KG1 (cell line): ENCODE data around the gene ACCS.

ENCODE experiments used
- DNase-seq: peaks from one replicate; lab custom pipeline; 2025; lab: John Stamatoyannopoulos, UW

Gene ACCS, protein sequence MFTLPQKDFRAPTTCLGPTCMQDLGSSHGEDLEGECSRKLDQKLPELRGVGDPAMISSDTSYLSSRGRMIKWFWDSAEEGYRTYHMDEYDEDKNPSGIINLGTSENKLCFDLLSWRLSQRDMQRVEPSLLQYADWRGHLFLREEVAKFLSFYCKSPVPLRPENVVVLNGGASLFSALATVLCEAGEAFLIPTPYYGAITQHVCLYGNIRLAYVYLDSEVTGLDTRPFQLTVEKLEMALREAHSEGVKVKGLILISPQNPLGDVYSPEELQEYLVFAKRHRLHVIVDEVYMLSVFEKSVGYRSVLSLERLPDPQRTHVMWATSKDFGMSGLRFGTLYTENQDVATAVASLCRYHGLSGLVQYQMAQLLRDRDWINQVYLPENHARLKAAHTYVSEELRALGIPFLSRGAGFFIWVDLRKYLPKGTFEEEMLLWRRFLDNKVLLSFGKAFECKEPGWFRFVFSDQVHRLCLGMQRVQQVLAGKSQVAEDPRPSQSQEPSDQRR

DNA sequence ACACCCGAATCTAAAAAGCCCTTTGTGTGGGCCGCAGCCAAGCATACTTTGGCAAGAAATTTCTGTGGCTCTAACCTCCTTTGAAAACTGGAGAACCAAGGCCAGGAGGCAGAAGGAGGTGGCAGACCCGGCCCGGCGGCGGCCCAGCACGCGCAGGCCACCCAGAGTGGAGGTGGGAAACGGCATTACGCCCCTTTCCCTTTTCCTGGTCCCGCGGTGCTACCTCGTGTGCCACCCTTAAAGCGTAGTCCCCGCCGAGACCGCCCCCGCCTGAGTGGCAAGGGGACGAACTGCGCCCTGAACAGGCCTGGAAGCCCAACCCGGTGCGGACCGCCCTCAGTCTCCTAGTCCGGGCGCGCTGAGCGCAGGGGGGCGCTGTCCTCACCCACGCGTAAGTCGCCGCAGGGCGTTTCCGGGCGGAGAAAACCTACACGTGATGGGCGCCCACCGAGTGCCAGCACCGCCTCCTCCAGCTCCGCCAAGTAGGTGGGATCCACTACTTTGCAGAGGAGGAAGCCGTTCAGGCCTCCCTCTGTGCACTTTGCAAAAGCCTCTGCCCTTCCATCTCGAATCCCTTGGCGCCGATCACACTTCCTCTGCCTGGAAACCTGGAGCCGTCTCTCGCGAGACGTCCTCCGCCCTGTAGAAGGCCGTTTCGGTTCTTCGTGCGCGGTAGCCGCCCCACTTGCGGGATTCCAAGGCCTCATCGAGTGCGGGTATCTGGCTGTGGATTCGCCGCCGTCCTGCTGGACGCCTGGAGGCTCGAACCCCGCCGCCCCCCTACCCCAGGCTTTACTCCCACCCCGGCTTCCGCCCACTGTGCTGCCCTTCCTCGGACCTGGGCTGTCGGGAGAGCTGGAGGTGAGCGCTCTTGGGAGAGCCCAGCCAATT, at the start of gene ACCS:
TSS of gene ACCS (plus strand) at position 430 of the 891 bp plus-strand sequence. CDS start 1,358 bp downstream, outside the sequence.
- peak; percentile 59 for DNase-seq

DNA sequence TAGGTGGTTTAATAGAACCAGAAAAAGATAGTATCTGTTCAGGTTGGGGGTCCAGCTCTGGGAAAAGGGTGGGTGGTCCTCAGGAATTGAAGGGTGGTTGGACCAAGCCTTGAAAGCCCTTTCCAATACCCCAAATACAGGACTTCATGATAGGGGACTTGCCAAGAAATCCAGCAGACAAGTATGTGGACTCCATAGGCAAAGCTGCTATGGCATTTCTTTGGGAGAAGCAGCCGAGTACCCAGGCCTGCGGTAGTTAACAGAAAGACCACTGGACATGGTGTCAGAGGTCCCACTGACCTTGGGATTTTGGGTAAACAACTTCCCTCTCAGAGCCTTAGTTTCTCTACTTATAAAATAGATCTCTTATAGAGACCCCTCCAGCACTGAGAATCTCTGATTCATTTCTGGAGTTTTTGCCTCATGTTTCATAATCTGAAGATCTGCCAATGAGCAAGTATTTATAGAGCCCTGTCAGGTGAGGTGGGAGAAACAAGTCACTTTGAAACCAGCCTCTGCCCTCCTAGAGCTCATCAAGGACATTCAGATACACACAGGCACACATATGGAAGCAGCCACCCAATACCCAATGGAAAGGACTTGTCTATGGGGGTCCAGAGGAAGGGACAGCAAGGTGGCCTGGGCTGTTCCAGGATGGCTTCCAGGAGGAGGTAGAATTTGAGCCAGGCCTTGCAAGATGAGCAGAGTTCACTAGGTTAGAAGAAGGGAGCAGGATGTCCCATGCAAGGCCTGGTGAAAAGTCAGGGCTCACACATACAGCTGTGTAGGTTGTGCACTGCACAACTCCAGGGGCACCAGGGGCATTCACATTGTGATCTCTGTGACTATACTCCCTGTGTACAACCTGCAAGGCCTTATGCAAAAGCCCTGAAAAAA, 49.3 kb upstream of the ACCS start:
- DNase-seq: no peak

DNA sequence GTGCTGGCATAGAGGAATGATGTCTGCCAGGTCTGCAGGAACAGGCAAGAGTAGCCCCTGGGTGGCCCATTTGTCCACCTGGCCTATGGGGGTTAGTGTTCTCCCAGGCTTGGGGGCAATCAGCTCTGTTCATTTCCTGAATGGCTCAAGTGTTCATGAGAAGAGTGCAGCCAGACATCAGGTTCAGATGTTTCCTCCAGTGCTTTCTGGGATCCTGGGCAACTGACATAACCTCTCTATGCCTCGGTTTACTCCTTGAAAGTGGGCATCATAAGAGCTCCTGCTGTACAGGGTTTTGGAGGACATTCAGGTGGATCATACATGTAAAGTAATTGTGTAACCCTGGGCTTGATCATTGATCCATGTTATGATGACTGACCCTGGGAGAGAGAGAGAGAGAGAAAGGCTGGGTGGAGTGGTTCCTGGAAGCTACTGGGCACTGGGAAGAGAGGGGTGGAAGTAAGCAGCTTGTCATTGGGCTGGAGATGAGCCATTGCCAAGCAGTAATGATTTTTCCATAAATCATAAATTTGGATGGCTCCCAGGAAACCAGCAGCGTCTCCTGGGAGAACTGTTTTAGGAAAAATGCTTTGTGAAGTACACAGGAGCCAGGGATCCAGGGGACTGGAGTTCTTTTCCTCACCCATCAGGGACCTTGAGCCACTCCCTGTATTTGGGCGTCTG, 48.5 kb upstream of the ACCS start:
- no peak for DNase-seq

DNA sequence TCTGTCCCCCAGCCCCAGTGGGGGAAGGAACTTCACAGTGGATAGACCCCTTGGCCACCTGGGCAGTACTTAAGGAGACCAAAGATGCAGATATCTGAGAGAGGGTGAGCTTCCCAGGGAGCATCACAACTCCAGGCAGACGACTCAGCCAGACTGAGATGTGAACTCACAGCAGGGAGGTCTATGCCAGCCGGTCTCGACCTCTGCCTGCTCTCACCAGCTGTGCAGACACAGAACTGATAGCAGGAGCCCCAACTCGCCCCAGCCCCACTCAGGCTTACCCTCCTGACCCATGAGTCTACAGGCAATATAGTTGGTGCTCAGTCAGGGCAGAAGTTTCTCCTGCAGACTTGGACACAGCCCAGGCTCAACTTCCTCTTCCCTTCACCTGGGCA, 47.9 kb upstream of the ACCS start:
- no peak for DNase-seq

DNA sequence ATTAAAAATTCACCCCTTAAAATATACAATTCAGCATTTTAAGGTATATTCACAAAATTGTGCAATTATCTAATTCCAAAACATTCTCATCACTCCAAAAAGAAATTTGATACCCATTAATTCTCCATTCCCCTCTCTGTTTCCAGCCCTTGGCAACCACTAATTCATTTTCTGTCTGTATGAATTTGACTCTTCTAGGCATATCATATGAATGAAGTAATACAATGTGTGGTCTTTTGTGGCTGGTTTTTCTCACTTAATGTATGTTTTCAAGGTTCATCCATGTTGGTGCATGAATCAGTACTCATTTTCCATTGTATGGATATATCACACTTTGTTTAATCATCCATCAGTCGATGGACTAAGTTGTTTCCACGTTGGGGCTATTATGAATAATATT, 47.2 kb upstream of the ACCS start:
- DNase-seq: no peak

DNA sequence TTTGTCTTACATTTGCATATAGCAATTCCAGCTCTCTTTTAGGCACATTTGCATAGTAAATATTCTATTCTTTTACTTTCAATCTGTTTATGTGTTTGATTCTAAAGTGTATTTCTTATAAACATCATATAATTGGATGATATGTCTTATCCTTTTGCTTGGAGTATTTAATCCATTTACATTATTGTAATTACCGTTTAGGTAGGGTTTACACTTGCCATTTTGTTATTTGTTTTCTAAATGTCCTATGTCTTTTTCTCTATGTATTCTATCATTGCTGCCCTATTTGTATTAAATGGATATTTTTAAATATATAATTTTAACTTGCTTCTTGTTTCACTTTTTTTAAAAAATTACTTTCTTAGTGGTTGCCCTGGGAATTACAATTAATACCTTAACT, 41.1 kb upstream of the ACCS start:
- DNase-seq: no peak

DNA sequence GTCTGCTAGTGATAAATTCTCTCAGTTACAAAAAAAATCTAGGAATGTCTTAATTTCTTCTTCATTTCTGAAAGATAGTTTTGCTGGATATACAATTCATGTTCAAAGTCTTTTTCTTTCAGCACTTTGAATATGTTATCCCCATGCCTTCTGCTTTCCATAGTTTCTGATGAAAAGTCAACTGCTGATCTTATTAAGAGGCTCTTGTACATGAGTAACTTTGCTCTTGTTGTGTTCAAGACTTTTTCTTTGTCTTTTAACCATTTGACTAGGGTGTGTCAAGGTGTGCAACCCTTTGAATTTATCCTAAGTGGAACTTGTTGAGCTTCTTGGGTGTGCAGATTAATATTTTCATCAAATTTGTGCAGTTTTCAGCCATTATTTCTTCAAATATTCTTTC, 40.3 kb upstream of the ACCS start:
- DNase-seq: no peak

DNA sequence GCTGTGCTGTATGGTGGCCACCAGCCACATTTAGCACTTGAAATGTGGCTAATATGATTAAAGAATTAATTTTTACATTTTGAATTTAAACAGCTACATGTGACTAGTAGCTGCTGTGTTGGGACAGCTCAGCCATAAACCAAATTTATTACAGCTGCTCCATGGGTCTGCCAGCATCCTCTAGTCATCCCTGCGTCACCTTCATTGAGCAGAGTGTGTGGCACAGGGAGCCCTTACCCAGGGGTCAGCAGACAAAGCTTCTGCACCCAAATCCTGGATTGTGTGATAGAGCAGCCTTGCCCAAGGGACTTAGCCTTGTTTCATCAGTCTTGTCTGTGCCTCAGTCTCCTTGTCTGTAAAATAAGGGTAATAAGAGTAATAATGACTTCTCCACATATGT, 37.7 kb upstream of the ACCS start:
- DNase-seq: no peak

DNA sequence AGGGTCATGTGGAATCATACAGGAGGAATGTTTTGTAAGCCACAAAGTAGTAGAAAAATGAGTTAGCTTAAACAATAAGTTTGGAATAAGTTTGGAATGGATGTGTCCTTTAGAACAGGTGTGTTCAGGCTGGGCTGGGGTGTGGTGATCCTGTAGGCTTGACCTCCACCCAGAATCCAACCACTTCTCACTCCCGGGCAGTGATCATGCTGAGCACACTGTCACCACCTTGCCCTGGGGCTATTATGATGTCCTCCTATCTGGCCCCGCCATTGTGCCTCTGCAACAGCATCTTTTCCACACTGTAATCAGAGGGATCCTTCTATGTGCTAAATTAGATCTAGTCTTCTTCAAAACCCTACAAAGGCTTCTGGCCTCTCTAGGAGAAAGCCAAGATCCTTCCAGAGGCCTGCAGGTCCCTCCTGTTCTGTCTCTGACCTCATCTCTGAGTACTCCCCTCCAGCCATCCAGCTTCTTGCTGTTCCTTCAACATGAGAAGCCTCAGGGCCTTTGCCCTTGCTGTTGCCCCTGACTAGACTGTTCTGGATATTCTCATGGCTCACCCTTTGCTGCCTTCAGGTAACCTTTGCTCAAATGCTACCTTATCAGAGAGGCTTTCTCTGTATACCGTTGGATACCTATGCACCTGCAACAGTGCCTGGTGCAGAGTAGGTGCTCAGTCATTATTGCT, 37.1 kb upstream of the ACCS start:
- DNase-seq: no peak

DNA sequence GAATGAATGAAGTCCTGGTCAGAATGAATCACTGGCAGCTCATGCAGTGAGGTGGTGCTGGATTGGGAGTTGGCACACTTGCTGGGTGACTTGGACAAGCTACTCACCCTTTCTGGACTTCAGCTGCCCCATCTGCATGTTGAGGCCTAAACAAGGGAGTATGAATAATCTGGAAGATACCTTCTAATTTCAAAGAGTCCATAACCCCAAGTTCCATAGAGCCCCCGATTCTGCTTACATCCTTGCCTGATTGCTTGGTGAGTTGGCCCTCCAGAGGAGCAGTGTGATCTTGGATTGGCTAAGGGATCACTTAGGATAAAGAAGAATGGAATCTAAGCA, 36.6 kb upstream of the ACCS start:
- no peak for DNase-seq

DNA sequence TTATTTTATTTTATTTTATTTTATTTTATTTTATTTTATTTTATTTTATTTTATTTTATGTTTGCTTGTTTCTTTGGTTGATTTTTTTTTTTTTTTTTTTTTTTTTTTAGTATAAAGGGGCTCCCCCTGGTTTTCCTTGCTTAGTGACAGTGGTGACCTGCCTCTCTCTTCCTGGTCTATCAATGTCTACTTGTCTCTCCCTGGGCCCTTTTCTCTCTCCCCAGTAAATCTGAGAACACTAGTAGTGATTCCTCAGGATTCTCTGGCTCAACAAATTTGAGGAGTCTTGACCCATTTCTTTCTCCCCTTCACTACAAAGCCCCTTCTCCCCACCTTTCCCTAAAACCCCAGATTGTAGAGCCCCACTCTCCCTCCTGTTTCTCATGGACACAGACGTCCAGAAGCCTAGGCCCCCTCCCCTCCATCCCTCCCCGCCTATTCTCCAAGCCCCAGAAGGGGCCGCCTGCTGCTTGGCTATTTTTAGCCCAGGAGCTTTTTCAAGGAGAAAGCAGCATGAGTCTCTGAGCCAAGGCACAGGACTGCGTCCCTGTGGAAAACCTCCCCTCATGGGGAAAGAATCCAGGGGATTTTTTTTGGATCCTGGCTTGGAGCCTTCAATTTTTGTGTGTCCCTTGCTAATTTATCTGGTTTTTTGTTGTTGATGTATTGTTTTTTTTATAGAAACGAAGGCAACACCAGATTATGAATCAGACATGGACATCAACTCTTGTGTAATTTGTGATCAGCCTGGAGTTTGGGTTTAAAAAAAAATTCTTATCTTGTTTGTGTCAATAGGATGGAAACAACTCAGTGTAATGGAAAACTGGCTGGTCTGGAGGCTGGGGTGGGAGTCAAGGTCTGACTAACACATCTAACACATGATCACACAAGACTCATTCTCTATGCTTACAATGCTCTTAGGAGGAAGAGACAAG, 35.8 kb upstream of the ACCS start:
- DNase-seq: no peak

DNA sequence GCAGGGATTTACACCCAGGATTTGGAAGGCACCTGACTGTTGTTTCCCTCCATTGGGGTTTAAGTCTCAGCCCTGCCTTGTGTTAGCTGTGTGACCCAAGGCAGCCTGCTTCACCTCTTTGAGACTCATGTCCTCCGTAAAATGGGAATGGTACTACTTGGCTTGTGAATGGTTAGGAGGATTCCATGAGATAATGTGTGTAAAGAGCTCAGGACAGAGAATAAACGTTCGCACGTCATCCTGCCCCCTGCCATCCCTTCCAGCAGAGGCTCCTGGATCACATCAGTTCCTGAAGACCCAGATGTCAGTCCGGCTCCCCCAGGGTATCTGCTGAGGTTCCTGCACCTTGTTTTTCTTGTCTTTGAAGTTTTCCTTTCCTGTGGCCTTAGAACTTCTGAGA, 35.1 kb upstream of the ACCS start:
- no peak for DNase-seq

DNA sequence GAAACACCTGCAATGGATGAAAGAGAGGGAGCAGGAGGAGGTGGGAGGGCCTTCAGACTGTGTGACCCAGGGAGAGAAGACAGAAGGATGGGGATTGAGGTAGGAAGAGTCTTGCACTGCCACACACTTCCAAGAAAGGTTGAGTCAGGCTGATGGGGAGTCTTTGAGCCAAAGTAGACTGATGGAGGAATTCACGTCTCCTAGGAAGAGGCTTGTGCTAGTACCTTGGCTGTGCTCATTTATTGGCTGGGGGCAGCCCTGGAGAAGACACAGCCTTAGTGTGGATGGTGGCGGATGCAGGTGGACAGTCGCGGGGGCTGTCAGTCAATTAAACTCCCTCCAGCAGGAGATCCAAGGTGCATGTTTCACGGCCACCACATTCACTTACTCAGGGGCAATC, 34.5 kb upstream of the ACCS start:
- no peak for DNase-seq

DNA sequence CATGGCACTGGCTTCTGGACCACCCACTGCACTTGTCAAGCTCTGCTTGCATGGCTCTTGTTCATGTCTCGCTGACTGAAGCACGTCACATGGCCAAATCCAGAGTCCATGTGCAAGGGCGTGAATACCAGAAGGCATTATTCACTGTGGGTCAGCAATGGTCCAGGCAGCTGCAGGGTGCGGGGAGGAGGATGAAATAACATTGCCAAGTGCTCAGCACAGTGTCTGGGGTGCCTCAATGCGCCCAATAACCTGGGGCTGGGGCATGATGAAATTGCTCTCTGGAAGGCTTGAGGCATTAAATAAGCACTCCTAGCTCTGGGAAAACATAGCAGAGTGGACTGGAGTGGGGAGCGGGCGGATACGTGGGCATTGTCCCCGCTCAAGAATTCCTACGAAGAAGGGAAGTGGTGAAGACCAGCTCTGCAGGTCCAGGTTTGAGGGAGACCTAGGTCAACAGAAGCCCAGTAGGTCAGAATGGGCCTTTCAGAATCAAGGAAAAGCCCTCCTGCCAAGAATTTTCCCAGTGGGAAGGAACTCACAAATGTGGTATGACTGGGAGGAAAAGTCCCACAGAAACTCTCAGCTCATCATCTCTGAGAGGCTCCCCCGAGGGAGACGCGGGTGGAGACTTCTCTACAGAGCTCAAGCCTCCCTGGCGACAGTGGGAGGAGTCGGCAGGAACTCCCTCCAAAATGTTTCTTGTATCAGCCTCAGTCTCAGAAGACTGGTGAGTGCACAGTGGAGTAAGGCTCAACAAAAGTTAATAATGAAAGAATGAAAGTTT, 33.6 kb upstream of the ACCS start:
- DNase-seq: no peak

DNA sequence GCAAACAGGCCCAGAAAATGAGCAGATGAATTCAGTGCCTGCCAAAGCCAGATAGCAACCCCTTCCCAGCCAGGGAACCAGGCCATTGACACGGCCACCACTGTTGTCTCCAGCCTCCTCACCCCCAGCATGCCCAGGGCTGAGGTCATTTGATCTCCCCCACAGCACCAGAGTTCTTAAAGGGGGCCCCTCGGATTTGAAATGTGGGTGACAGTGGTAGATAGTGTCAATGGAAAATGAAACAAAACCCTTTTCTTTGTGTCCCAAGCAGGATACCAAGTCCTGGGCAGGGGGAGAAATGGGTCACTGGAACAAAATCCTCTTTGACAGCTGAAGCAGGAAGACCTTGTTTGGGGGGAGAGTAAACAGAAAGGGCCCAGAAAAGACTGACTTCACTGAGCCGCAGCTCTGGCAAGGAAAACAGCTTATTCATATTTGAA, 32.6 kb upstream of the ACCS start:
- DNase-seq: no peak

DNA sequence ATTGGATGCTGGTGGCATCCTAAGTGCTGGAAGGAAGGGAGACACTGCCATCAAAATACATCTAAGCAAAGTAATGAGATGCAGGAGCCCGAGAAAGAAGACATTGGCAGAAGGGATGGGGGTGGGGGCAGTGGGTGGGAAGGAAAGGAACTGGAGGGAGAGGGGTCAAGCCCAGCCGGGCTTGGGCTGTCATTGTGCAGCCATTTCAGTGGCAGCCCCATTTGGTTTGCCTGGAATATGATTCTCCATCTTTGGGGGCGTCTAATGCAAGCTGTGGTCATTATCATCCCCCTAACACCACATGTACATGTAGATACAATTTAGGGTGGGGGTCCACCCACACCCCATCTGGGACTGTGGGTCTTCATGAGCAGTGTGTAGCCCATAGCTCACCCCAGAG, 32.2 kb upstream of the ACCS start:
- no peak for DNase-seq

DNA sequence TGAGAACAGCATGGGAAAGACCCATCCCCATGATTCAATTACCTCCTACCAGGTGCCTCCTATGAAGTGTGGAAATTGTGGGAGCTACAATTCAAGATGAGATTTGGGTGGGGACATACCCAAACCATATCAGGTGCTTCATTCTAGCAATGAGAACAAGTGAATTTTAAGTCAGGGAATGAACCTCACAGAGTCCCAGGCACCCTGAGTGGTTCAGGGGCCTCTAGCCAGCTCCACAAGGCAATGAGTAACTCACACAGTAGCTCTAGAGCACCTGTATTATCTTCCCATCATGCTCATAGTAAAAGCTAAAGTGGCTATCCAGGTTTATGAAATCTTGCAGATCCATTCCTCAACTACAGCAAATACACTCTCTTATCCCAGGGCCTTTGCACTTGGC, 31.4 kb upstream of the ACCS start:
- DNase-seq: no peak

DNA sequence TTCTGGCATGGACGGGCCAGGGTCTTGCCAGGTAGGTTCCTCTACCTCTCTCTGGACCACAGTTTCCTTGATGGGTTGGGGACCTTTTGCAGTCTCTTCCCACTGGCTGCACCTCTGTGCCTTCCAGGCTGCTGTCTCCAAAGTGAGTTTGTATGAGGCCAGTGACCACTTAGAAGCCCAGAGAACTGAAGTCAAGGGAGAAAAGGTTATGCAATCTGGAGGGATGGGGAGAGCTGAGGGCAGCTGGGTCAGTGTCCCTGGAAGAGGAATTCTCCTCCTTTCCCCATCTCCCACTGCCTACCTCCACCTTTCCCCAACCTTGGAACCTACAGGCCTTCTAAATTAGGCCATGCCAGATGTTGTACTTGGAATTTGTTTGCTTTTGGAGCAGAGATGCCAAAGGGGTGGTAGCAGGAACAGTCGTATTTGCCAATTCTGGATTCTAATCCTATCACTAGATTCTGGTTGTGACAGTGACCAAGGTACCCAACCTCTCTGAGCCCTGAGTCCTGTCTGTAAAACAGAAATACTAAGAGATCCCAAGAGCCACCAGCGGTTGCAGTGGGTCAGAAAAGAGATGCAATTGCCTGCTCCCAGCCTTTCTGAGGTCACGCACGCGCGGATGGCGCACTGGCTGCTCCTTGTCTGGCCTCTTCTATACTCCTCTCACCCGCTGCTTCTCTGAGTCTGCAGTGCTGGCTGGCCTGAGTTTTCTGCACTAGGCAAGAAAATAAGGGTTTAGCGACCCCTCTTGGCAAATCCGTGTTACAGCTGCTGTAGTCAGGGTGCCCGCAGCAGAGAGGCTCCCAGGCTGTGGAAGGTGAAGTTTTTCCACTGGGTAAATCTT, 29.0 kb upstream of the ACCS start:
- peak; percentile 12 for DNase-seq
